ENCODE data around the gene TNC.

TNC gene

GRCh38 chr9:115116421-115117284, 1.3 kb downstream of the TNC start:
- in situ Hi-C loops (cut with HindIII; ENCODE audit: low sequenced_read_pairs): no loop called here
- DNase-seq (ENCODE audit: low read depth, low spot score): no peak
- no peak for TF ChIP-seq CTCF (IDR thresholded peaks at IDR 0.05; ENCODE audit: low read depth, low read length)
- H3K4me3 ChIP-seq (ENCODE audit: low read depth, low read length): peak overlapping the region; percentile 58

GRCh38 chr9:115115924-115116323, 2.0 kb downstream of the TNC start:
- no peak for TF ChIP-seq CTCF (IDR thresholded peaks at IDR 0.05; ENCODE audit: low read depth, low read length)
- in situ Hi-C loops (cut with HindIII; ENCODE audit: low sequenced_read_pairs): no loop called here
- peak; percentile 63 for DNase-seq (ENCODE audit: low read depth, low spot score)
- H3K4me3 ChIP-seq (ENCODE audit: low read depth, low read length): peak overlapping the region; percentile 58

GRCh38 chr9:115115117-115115880, 2.7 kb downstream of the TNC start:
- no peak for TF ChIP-seq CTCF (IDR thresholded peaks at IDR 0.05; ENCODE audit: low read depth, low read length)
- H3K4me3 ChIP-seq (ENCODE audit: low read depth, low read length): peak overlapping the region; percentile 19
- in situ Hi-C loops (cut with HindIII; ENCODE audit: low sequenced_read_pairs): no loop called here
- DNase-seq (ENCODE audit: low read depth, low spot score): peak; percentile 44

- in situ Hi-C loops (cut with HindIII; ENCODE audit: low sequenced_read_pairs): no loop called here
- DNase-seq (ENCODE audit: low read depth, low spot score): no peak
- no peak for TF ChIP-seq CTCF (IDR thresholded peaks at IDR 0.05; ENCODE audit: low read depth, low read length)
- H3K4me3 ChIP-seq (ENCODE audit: low read depth, low read length): no peak overlapping the region
These were observed 3.4 kb downstream of the TNC start for GRCh38 chr9:115114546-115114945.

GRCh38 chr9:115114084-115114483, 3.9 kb downstream of the TNC start:
- in situ Hi-C loops (cut with HindIII; ENCODE audit: low sequenced_read_pairs): no loop called here
- TF ChIP-seq CTCF (IDR thresholded peaks at IDR 0.05; ENCODE audit: low read depth, low read length): no peak
- no peak overlapping the region for H3K4me3 ChIP-seq (ENCODE audit: low read depth, low read length)
- no peak for DNase-seq (ENCODE audit: low read depth, low spot score)

- TF ChIP-seq CTCF (IDR thresholded peaks at IDR 0.05; ENCODE audit: low read depth, low read length): no peak
- in situ Hi-C loops (cut with HindIII; ENCODE audit: low sequenced_read_pairs): no loop called here
- no peak for DNase-seq (ENCODE audit: low read depth, low spot score)
- no peak overlapping the region for H3K4me3 ChIP-seq (ENCODE audit: low read depth, low read length)
These were observed 6.1 kb downstream of the TNC start for GRCh38 chr9:115111874-115112273.

All from astrocyte of the spinal cord (primary cell).